Dermis blood vessel endothelial cell (primary cell): ENCODE data around the gene CCDC40. TPM values are rescaled to one million over a fixed set of nuclear protein-coding genes. Genes with fewer than 3 reads are reported as not detected.
A peak's percentile ranks its signal among the peaks of the same experiment; 100 is the strongest.

ENCODE experiments used
- DNase-seq: peaks from one replicate; pipeline ENCODE4 v3.0.0; 2010
- total RNA-seq: library from RNA; depleted of rRNA; stranded (reverse); fragments of >200 nt; gene quantifications from 2 replicates; pipeline ENCODE4 v1.2.3, GENCODE V29; 2014

Gene CCDC40
- total RNA-seq, 1 donor from 2014 or later, result 1.4 TPM

DNA sequence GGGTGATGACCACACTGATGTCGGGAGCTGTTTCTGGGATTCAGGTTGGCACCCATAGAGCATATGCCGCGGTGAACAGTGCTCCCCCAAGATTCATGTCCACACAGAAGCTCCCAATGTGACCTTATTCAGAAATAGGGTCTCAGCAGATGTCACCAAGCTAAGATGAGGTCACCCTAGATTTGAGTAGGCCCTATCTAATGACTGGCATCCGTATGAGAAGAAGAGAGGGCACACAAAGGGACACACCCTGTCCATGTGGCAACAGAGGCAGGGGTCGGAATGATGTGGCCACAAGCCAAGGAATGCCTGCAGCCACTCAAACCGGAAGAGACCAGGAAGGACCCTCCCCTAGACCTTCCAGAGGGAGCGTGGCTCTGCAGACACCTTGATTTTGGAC, 36.3 kb upstream of the CCDC40 start:
- DNase-seq, result no peak

DNA sequence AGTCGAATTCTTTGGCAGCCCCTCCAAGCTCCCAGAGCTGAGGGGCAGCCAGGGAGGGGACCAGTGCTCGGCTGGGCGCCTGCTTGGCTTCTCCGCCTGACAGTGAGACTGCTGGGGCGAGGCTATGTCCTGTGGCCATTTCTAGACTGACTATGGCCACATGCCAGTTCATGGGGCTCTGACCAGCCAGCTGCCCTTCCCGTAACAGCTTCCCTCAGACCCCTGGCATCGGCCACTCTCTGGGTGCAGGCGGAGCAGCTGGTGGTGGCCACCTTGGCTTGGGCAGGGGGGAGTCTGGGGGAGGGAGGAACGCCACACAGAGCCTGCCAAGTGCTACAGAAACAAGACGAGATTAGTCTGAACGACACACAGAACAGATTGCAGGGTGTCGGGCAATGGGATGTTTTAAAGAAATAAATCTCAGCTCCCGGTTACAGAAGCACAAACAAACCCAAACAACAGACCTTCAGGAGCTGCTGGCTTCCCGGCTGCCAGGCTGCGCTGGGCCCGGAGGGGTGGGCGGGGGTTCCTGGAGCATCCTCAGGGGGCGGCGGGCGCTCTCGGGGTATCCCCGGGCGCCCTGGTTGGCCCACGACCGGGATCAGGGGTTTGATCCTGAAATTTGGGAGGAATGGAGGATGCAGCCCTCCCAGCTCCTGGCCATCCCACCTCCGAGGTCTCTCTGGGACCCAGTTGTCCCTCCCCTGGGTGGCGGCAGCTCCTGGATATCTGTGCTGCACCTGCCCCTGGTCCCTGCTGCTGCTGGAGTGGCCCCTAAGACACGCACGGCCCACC, 35.3 kb upstream of the CCDC40 start:
- no peak for DNase-seq

DNA sequence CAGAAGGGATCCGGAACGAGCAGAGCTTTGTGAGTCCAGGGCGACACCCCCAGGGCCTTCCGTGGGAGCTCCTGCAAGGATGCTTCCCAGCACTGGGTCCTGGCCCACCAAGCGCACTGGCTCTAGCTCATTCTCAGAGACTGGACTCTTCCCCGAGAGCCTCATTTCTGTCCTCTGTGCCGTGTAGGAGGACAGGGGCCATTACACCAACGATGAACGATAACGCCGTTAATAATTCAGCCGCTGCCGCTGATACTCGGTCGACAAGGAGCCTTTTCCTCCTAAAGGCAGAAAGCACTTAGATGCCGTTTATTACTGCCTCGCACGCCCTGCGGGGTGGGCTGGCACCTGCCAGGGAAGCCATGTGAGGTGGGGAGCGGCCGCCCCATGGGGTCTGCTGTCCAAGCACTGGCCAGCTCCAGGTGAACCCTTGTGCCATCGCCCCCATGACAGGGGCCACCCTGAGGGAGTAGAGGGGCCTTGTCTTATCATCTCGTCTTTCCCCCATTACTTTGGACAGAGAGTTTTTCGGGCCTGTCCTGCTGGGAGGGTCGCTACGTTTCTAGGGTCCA, 34.3 kb upstream of the CCDC40 start:
- DNase-seq, result no peak

DNA sequence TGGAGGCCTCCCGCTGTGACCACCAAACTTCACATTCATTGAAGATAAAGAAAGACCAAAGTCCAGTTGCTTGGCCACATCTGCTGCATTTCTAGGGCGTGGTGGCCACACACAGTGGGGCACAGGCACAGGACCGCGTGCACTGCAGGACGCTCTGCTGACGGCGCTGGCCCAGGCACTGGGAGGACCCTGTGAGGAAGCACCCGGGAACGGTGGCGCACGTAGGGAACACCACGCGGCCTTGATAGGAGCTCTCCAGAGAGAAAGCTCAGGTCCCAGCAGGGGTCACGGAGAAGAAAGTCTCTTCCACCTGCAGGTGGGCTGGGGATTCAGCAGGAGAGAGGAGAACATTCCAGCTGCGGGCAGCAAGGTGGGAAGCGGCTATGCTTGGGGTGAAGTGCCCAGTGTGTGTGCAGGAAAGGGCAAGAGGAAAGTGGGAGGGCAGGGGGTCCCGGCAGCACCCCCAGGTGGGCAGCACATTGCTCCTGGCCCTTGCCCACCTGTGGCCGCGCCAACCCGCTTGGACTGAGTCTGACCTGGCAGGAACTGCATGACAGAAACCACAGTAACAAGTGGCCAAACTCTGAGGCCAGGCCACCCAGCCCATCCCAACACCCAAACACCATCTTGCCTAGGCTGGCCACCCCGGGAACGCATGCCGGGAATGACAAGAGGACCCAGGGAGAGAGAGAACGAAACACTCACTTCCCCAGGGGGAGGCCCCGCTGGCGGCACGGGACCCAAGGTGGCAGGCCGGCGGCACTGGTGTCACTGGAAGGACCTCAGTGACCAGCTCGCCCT, 33.6 kb upstream of the CCDC40 start:
- DNase-seq, result no peak

- no peak for DNase-seq
Measured at GRCh38 chr17:80003969-80004368, 32.5 kb upstream of the CCDC40 start.

GRCh38 chr17:80005360-80006338, 30.8 kb upstream of the CCDC40 start:
- peak; percentile 70 for DNase-seq

GRCh38 chr17:80006339-80006720, 30.1 kb upstream of the CCDC40 start:
- DNase-seq, result no peak

DNA sequence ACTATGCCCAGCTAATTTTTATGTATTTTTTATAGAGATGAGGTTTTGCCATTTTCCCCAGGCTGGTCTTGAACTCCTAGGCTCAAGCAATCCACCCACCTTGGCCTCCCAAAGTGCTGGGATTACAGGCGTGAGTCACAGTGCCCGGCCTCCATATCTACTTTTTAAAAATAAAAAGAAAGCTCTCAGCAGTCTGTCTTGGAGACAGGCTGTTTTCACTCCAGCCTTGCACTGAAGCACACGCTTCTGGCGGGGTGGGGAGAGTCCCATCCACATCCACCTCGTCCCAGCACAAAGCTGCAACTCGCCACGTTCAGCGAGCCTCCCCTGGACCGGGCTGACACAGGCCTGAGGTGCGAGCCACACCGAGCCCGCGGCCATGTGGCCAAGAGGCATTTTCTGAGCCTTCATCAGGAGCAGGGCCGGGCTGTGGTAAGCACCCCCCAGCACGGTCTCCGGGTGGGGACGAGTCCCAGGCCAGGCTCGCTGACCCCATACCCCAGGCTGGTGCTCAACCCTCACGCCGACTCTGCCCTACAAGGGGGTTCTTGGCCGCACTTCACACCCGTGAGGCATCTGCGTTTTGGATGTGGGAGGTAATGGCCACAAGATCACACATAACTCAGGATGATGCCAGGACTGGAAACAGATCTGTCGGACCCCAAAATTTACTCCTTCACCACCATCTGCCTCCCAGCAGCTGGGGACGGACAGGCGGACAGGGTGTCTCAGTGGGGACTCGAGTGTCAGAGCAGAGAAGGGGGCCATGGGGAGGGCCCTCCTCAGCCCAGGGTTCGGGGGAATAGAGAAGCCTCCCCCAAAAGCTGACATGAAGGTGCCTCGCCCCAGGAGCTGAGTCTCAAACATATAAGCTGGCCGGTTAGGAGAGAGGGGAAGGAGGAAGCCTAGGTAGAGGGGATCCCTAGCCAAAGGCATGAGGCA, 29.4 kb upstream of the CCDC40 start:
- DNase-seq, result no peak

DNA sequence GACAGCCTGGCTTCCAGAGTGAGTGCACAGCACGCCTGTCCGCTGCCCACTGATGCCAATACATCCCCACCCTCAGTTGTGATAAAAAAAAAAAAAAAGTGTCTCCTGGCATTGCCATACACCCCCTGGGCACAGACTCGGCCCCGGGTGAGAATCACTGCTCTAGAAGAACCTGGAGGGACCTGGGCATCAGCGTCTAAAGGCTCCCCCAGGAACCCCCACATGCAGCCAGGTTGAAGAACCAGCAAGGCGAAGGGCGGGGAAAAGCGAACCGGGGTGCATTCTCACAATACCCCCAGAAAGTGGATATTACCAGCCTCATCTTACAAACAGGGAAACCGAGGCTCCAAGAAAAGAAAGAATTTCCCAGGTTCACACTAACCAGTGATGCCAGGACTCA, 28.5 kb upstream of the CCDC40 start:
- no peak for DNase-seq

- DNase-seq, result peak; percentile 78
Measured at GRCh38 chr17:80008383-80008840, 28.0 kb upstream of the CCDC40 start.

GRCh38 chr17:80008848-80009247, 27.6 kb upstream of the CCDC40 start:
- no peak for DNase-seq

DNA sequence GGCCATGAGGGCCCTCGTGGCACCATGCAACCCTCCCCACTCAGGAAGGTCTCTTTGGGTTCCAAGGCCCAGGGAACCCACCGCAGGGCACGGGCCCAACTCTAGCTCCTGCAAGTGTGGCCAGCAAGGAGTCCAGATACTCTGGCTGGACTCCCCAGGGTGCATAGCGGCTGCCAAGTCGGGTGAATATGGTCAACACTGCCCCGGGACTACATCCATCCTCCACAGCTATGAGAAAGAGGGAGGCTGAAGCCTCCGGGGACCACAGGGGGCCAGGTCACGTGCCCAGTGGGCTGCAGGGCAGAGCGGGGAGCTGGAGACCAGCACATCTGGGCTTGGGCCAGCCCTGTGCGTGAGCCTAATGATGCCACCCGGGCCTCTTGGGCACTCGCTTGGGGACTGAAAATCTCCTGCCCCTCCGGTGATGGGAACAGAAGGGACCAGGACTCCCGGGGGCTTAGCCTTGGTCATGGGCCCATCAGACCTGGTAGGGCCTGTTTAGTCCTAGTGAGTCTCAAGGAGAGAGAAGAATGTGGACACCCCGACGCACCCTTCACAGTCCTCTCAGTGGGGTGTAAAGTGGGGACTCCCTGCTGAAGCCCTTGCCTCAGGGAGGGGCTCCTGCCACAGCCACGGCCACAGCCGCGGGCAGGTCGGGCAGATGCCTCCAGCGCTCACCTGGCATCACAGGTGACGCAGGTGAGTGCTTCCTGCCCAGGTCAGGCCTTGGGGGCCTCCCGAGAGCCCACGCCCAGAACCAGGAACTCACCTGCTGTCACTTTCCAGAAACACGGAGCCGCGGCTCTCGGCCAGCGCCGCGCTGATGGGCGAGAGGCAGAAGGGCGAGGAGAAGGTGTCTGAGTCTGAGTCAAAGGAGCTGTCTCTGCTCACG, 26.8 kb upstream of the CCDC40 start:
- DNase-seq, result no peak

- DNase-seq, result no peak
Measured at GRCh38 chr17:80010283-80010858, 26.1 kb upstream of the CCDC40 start.

DNA sequence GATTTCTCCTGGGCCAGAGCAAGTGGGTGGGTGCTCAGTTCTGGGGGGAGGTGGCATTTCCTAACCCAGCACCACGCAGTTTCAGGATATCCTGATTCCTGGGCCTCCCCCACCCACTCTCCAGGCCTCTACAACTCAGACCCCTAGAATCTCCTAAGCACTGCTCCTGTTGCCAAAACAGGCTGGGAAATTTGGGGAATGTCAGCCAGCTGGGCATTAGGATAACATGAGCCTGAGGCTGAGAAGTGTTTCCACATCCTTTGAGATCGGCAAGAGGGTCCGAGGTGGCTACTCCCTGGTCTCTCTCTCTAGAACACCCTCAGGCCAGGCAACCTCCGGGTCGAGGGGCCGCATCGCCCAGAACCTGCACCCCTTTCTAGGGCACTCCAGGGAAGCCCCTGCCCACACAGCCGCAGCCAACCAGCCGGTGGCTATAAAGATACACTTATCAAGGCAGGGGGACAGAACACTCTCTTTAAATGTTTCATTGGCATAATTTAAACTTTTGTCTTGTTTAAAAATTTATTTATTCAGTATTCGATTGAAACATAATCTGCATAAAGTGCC, 24.4 kb upstream of the CCDC40 start:
- no peak for DNase-seq

DNA sequence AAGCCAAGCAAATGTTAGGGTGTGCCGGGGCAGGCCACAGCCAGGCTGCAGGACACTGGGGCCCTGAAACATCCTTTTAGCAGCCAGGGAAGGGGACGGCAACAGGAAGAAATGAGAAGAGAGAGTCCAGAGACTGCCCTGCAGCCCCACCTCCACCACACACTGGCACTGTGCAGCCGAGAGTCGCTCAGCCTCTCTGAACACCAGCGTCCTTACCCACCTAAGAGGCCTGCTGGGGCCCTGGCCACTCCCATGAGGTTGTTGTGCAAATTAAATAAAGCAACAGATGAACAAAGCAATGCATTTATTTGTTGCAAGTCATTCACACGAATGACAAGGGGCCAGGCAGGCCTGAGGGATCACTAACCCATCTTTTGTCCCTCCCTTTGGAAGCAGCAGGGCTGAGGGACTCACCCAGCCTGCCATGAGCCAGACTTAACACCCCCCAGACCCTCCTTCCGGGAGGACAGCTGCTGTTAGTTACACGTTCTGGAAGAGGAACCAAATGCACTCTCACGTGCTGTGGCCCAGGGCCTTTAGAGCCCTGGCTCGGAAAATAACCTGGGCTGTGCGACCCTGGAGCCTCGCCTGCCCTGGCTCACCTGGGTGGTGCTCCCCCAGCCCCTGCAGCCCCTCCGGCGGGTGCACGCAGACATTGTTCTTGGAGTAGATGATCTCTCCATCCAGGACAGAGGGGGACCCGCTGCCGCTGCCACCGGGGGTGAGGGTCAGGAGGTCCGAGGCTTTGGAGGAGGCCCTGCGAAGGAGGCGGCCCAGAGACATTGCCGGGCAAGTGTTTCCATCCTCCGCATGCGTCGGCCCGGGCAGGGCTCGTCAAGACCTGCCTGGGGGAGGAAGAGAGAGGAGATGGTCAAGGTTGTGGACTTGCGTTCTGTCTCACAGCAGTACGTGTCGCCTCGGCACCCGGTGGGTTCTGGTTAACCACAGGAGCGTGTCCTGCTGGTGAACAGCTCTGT, 23.4 kb upstream of the CCDC40 start:
- DNase-seq, result no peak

GRCh38 chr17:80017226-80018010, 19.0 kb upstream of the CCDC40 start:
- no peak for DNase-seq
